Astrocyte (in vitro differentiated cells and primary cell): ENCODE data around the gene IRS4.

ENCODE experiments used
- EZH2 ChIP-seq: IDR thresholded peaks from 2 replicates; pipeline ENCODE4 v1.6.1; 2012; ENCODE audit warnings: mild to moderate bottlenecking, low read length, inconsistent platforms; ENCODE audit not compliant: insufficient read depth
- TF ChIP-seq, protein P1 (sequence below): IDR thresholded peaks from 2 replicates; pipeline ENCODE4 v1.5.1; 2011; ENCODE audit warnings: low read depth, mild to moderate bottlenecking, inconsistent platforms, low read length, moderate library complexity; ENCODE audit not compliant: insufficient read depth

DNA sequence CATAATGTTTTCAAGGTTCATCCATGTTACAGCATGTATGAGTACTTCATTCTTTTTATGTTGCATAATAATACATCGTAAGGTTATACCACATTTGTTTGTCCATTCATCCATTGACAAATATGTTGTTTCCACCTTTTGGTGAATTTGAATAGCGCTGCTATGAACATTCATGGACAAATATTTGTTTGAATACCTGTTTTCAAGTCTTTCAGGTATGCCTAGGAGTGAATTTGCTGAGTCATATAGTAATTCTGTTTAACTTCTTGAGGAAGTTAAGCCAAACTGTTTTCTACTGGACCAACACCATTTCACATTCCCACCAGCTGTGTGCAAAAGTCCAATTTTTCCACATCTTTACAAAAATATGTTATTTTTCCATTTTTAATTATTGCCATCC is 31.5 kb downstream of the IRS4 start:
- TF ChIP-seq, protein P1, sequence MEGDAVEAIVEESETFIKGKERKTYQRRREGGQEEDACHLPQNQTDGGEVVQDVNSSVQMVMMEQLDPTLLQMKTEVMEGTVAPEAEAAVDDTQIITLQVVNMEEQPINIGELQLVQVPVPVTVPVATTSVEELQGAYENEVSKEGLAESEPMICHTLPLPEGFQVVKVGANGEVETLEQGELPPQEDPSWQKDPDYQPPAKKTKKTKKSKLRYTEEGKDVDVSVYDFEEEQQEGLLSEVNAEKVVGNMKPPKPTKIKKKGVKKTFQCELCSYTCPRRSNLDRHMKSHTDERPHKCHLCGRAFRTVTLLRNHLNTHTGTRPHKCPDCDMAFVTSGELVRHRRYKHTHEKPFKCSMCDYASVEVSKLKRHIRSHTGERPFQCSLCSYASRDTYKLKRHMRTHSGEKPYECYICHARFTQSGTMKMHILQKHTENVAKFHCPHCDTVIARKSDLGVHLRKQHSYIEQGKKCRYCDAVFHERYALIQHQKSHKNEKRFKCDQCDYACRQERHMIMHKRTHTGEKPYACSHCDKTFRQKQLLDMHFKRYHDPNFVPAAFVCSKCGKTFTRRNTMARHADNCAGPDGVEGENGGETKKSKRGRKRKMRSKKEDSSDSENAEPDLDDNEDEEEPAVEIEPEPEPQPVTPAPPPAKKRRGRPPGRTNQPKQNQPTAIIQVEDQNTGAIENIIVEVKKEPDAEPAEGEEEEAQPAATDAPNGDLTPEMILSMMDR, result no peak
- no peak for TF ChIP-seq EZH2
